H1 (cell line): ENCODE data around the gene ZDHHC17. TPM values are rescaled to one million over a fixed set of nuclear protein-coding genes. Genes with fewer than 3 reads are reported as not detected.

Source experiments
- CTCF ChIA-PET: fragments of 300-600 bp; sonication (Branson Sonifier 250); formaldehyde crosslinking; loops from one replicate; lab custom pipeline; 2021; ENCODE audit not compliant: partially characterized antibody; lab: Charles Lee
- POLR2A ChIA-PET: fragments of 300-600 bp; sonication (Branson Sonifier 250); formaldehyde crosslinking; loops from one replicate; lab custom pipeline; 2021; ENCODE audit warnings: inconsistent platforms; ENCODE audit not compliant: partially characterized antibody; lab: Charles Lee
- DNase-seq, 2 experiments: peaks; one replicate each; pipeline versions ENCODE4 v3.0.0 to v3.0.0-alpha.2; 2010 to 2022; ENCODE audit warnings: low spot score in 2 of 2, low read depth in 1 of 2, mixed read lengths in 1 of 2
- FAIRE-seq: peaks from 2 replicates; lab custom pipeline; 2011; peaks lifted over from hg19 to GRCh38; lab: Jason Lieb, UNC
- H2AFZ ChIP-seq: 2 replicates; pipeline ENCODE4 v1.8.1; 2012; ENCODE audit warnings: low read length, inconsistent platforms
- H2AK5ac ChIP-seq: 2 replicates; pipeline ENCODE4 v1.6.1; 2013; ENCODE audit warnings: low read depth, low read length
- H2BK120ac ChIP-seq: replicated peaks from 2 replicates; pipeline ENCODE3; 2013; ENCODE audit warnings: low read depth, low read length, inconsistent platforms
- H2BK12ac ChIP-seq: 2 replicates; pipeline ENCODE4 v1.6.1; 2013; ENCODE audit warnings: low read depth, low read length
- H2BK15ac ChIP-seq: 2 replicates; pipeline ENCODE4 v1.6.1; 2013; ENCODE audit warnings: low read length
- H2BK20ac ChIP-seq: 2 replicates; pipeline ENCODE4 v1.6.1; 2013; ENCODE audit warnings: low read length
- H2BK5ac ChIP-seq: 2 replicates; pipeline ENCODE4 v1.6.1; 2013; ENCODE audit warnings: low read depth, low read length
- H3K14ac ChIP-seq: 2 replicates; pipeline ENCODE4 v1.6.1; 2013; ENCODE audit warnings: inconsistent platforms; ENCODE audit not compliant: insufficient read length
- H3K18ac ChIP-seq: 2 replicates; pipeline ENCODE4 v1.6.1; 2013; ENCODE audit warnings: low read length; ENCODE audit errors: extremely low read depth
- H3K23ac ChIP-seq: 2 replicates; pipeline ENCODE4 v1.6.1; 2013; ENCODE audit warnings: inconsistent platforms; ENCODE audit not compliant: insufficient read length
- H3K23me2 ChIP-seq: 2 replicates; pipeline ENCODE4 v1.6.1; 2013; ENCODE audit warnings: low read depth, low read length
- H3K27ac ChIP-seq: 2 replicates; pipeline ENCODE4 v1.6.1; 2011; ENCODE audit warnings: low read depth, low read length, inconsistent platforms
- H3K27me3 ChIP-seq, 4 experiments: replicated peaks in 1 of 4; 1 replicate in 1 of 4; 2 replicates in 3 of 4; pipeline versions ENCODE4 v1.6.1 to v1.8.1; 2011 to 2013; ENCODE audit warnings: low read length in 3 of 4, mild to moderate bottlenecking in 3 of 4, inconsistent platforms in 2 of 4, mixed read lengths in 2 of 4, moderate library complexity in 1 of 4; ENCODE audit not compliant: control insufficient read depth in 3 of 4, insufficient read depth in 3 of 4; ENCODE audit errors: extremely low read depth in 1 of 4
- H3K36me3 ChIP-seq, 4 experiments: 2 replicates each; pipeline versions ENCODE4 v1.6.1 to v1.8.1; 2011 to 2013; ENCODE audit warnings: mild to moderate bottlenecking in 4 of 4, low read length in 3 of 4, moderate library complexity in 2 of 4, control low read depth in 1 of 4, inconsistent platforms in 1 of 4; ENCODE audit not compliant: insufficient read depth in 4 of 4, control insufficient read depth in 2 of 4
- H3K4ac ChIP-seq: replicated peaks from 2 replicates; pipeline ENCODE3; 2013; ENCODE audit warnings: low read length, low read depth, mixed read lengths, inconsistent platforms; ENCODE audit not compliant: insufficient read length
- H3K4me1 ChIP-seq, 4 experiments: replicated peaks in 1 of 4; 1 replicate in 1 of 4; 2 replicates in 3 of 4; pipeline versions ENCODE4 v1.6.1 to v1.8.1; 2011 to 2013; ENCODE audit warnings: low read length in 3 of 4, inconsistent platforms in 2 of 4, mixed read lengths in 1 of 4; ENCODE audit not compliant: insufficient read depth in 4 of 4, control insufficient read depth in 3 of 4
- H3K4me2 ChIP-seq, 2 experiments: 2 replicates each; pipeline versions ENCODE4 v1.6.1 to v1.8.1; 2011 to 2013; ENCODE audit warnings: low read depth in 2 of 2, low read length in 2 of 2, control low read depth in 1 of 2, inconsistent platforms in 1 of 2, mild to moderate bottlenecking in 1 of 2; ENCODE audit not compliant: insufficient read depth in 1 of 2
- H3K4me3 ChIP-seq, 4 experiments: fragments of 200-600, 300-600 bp in 1 of 4; sonication (generic), shearing (Covaris generic), sonication (Bioruptor Twin) in 1 of 4; 2 replicates each; pipeline versions ENCODE4 v1.5.1 to v1.8.1; 2011 to 2016; ENCODE audit warnings: low read length in 4 of 4, low read depth in 3 of 4, control low read depth in 2 of 4, inconsistent platforms in 2 of 4, mild to moderate bottlenecking in 2 of 4, mixed read lengths in 1 of 4, moderate library complexity in 1 of 4; ENCODE audit not compliant: insufficient read depth in 2 of 4; ENCODE audit errors: extremely low read depth in 1 of 4
- H3K56ac ChIP-seq: replicated peaks from 2 replicates; pipeline ENCODE3; 2013; ENCODE audit warnings: low read depth, mild to moderate bottlenecking, mixed read lengths, low read length, inconsistent platforms; ENCODE audit not compliant: insufficient read length
- H3K79me1 ChIP-seq: 2 replicates; pipeline ENCODE4 v1.6.1; 2013; ENCODE audit warnings: low read depth, low read length, control low read depth
- H3K79me2 ChIP-seq, 2 experiments: 2 replicates each; pipeline versions ENCODE4 v1.6.1 to v1.8.1; 2012 to 2013; ENCODE audit warnings: low read length in 2 of 2, mild to moderate bottlenecking in 2 of 2, inconsistent platforms in 1 of 2; ENCODE audit not compliant: insufficient read depth in 2 of 2, control insufficient read depth in 1 of 2
- H3K9ac ChIP-seq, 4 experiments: replicated peaks in 1 of 4; 1 replicate in 1 of 4; 2 replicates in 3 of 4; pipeline versions ENCODE4 v1.6.1 to v1.8.1; 2011 to 2013; ENCODE audit warnings: low read depth in 3 of 4, low read length in 3 of 4, control low read depth in 2 of 4, mild to moderate bottlenecking in 2 of 4, moderate library complexity in 2 of 4, inconsistent platforms in 1 of 4; ENCODE audit errors: extremely low read depth in 1 of 4
- H3K9me3 ChIP-seq, 2 experiments: 2 replicates each; pipeline versions ENCODE4 v1.6.1 to v1.8.1; 2012 to 2013; ENCODE audit warnings: mild to moderate bottlenecking in 2 of 2, moderate library complexity in 2 of 2, control low read depth in 1 of 2, inconsistent platforms in 1 of 2, low read depth in 1 of 2, low read length in 1 of 2, mixed read lengths in 1 of 2; ENCODE audit not compliant: insufficient read depth in 2 of 2
- H4K20me1 ChIP-seq, 2 experiments: replicated peaks in 1 of 2; 2 replicates each; pipeline versions ENCODE3 to v1.8.1; 2011 to 2013; ENCODE audit warnings: inconsistent platforms in 2 of 2, low read length in 2 of 2, mild to moderate bottlenecking in 1 of 2; ENCODE audit not compliant: insufficient read depth in 2 of 2, control insufficient read depth in 1 of 2
- H4K5ac ChIP-seq: 2 replicates; pipeline ENCODE4 v1.6.1; 2013; ENCODE audit warnings: low read length, low read depth, mixed read lengths, inconsistent platforms; ENCODE audit not compliant: insufficient read length
- H4K8ac ChIP-seq: 2 replicates; pipeline ENCODE4 v1.8.0; 2013; ENCODE audit warnings: mild to moderate bottlenecking, moderate library complexity, low read length, inconsistent platforms; ENCODE audit not compliant: insufficient read depth; ENCODE audit errors: extremely low read depth
- H4K91ac ChIP-seq: replicated peaks from 2 replicates; pipeline ENCODE3; 2013; ENCODE audit warnings: low read length, mixed read lengths, inconsistent platforms; ENCODE audit not compliant: insufficient read length
- GABPA ChIP-seq: IDR thresholded peaks from 2 replicates; pipeline ENCODE4 v1.6.1; 2011; ENCODE audit warnings: mild to moderate bottlenecking, low read length, moderate library complexity, borderline replicate concordance; ENCODE audit not compliant: insufficient read depth
- KDM5A ChIP-seq: fragments of 200-600 bp; IDR thresholded peaks from 2 replicates; pipeline ENCODE4 v1.7.1; 2012; ENCODE audit warnings: mild to moderate bottlenecking, low read length, inconsistent platforms, mixed read lengths
- MAFK ChIP-seq: IDR thresholded peaks from 2 replicates; pipeline ENCODE4 v1.6.1; 2012; ENCODE audit warnings: low read depth, mild to moderate bottlenecking, improper control_type of control experiment, low read length
- SAP30 ChIP-seq: fragments of 300-600 bp; sonication (generic); IDR thresholded peaks from 2 replicates; pipeline ENCODE4 v1.7.1; 2012; ENCODE audit warnings: low read length, moderate library complexity, mild to moderate bottlenecking, inconsistent platforms; ENCODE audit not compliant: insufficient read depth, insufficient replicate concordance
- ZNF274 ChIP-seq: IDR thresholded peaks from 2 replicates; pipeline ENCODE4 v1.7.0; 2012; ENCODE audit warnings: low read length, borderline replicate concordance; ENCODE audit errors: extremely low read depth
- WGBS, 2 experiments: shearing (Covaris generic) in 1 of 2; methylation state at CpG; one replicate each; pipeline versions ENCODE4 v1.1.6 to v1.1.7; 2013 to 2015; ENCODE audit warnings: low lambda C conversion rate in 2 of 2, mixed read lengths in 2 of 2, inconsistent platforms in 1 of 2, low coverage in 1 of 2, missing lambda C conversion rate in 1 of 2; ENCODE audit not compliant: insufficient replicate concordance in 2 of 2, insufficient coverage in 1 of 2, insufficient read length in 1 of 2; ENCODE audit errors: extremely low coverage in 1 of 2, missing lambda C conversion rate in 1 of 2; 5-methylcytosine and 5-hydroxymethylcytosine counted together
- polyA plus RNA-seq, 7 experiments: library from polyadenylated mRNA; depleted of rRNA in 3 of 7; stranded (reverse) in 5 of 7; unstranded in 2 of 7; fragments of >200 nt in 5 of 7; fragments of 200-250 nt in 2 of 7; gene quantifications; 1 replicate in 5 of 7; 2 replicates in 1 of 7; 4 replicates in 1 of 7; pipeline versions ENCODE4 v1.2.1 to v1.2.3, GENCODE V29; 2011 to 2013; ENCODE audit warnings: missing spikeins in 2 of 7, mixed read lengths in 2 of 7
- total RNA-seq: library from RNA; stranded (reverse); fragmentation: NEBNext Ultra II Directional; extraction: Animal tissue kit (Norgen Biotek cat#: 25700); gene quantifications from 2 replicates; pipeline ENCODE4 v1.2.1, GENCODE V29; 2021

The ZDHHC17 gene
- total and polyA plus RNA-seq, 2 of the 8 experiments (the other 6 are each of a cell fraction or from before 2014, with no cell fraction given), result 27.6 to 28.9 TPM

DNA sequence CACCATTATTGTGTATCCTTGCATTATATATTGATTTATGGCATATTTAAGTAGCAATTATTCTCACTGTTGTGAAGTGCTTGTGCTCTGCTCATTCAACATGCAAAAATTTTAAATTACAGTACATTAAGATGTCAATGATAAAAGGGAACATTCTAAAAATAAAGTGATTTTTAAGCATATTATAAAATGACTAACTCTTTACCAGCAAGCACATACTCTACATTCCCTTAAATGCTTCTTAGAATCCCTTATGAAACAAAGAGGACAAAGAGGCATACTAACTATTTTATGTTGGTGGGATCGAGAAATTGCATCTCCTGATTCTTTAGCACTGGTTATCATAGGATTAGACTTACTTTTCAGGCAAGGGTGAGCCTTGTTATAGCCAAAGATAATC lies 46.6 kb upstream of the ZDHHC17 start:
- 93% methylated on average over 1 of the region's 1 CpG; no CpG with 5 or more reads in 1 of the 2 experiments for WGBS, 2 experiments
- DNase-seq, result no peak
- H2BK12ac ChIP-seq, result no peak overlapping the region
- H3K9me3 ChIP-seq, result no peaks in the 10 kb centered on the region
- peaks cover 0 to 6% (median 5%) of the 10 kb centered on the region in 4 experiments; a peak in 5 of 7 replicates for H3K4me1 ChIP-seq
- H3K23me2 ChIP-seq, result no peaks in the 10 kb centered on the region
- no peak overlapping the region for H3K27ac ChIP-seq
- H3K23ac ChIP-seq, result no peak overlapping the region
- H3K9ac ChIP-seq, result no peak overlapping the region
- no peaks in the 10 kb centered on the region for H3K79me2 ChIP-seq
- no peaks in the 10 kb centered on the region for H4K20me1 ChIP-seq
- ChIA-PET CTCF (interaction anchor here (1.6 kb wide), 1 partner anchor 30 kb away, joined by 5 read pairs; no protein-coding TSS in a partner anchor), POLR2A (interaction anchor here (0.7 kb wide), 1 partner anchor 13 kb away, joined by 3 read pairs; no protein-coding TSS in a partner anchor)
- H4K8ac ChIP-seq, result no peak overlapping the region
- no peak overlapping the region for H2BK5ac ChIP-seq
- H3K4me2 ChIP-seq, result no peak overlapping the region
- no peak overlapping the region for H3K4ac ChIP-seq
- no peaks in the 10 kb centered on the region for H3K36me3 ChIP-seq
- H3K27me3 ChIP-seq, result no peaks in the 10 kb centered on the region
- H2BK15ac ChIP-seq, result no peak overlapping the region
- H3K79me1 ChIP-seq, result no peaks in the 10 kb centered on the region
- TF ChIP-seq SAP30 (no peak), GABPA (no peak), ZNF274 (no peak), KDM5A (no peak), MAFK (no peak)
- H2AK5ac ChIP-seq, result no peak overlapping the region
- no peak overlapping the region for H2BK120ac ChIP-seq
- H2BK20ac ChIP-seq, result no peak overlapping the region
- H3K56ac ChIP-seq, result no peak overlapping the region
- H4K5ac ChIP-seq, result no peak overlapping the region
- H3K18ac ChIP-seq, result no peak overlapping the region
- no peak for FAIRE-seq
- no peak overlapping the region for H4K91ac ChIP-seq
- no peak overlapping the region for H2AFZ ChIP-seq
- H3K4me3 ChIP-seq, result no peak overlapping the region
- H3K14ac ChIP-seq, result no peak overlapping the region
